ENCODE results near the gene ZBTB17.

DNA sequence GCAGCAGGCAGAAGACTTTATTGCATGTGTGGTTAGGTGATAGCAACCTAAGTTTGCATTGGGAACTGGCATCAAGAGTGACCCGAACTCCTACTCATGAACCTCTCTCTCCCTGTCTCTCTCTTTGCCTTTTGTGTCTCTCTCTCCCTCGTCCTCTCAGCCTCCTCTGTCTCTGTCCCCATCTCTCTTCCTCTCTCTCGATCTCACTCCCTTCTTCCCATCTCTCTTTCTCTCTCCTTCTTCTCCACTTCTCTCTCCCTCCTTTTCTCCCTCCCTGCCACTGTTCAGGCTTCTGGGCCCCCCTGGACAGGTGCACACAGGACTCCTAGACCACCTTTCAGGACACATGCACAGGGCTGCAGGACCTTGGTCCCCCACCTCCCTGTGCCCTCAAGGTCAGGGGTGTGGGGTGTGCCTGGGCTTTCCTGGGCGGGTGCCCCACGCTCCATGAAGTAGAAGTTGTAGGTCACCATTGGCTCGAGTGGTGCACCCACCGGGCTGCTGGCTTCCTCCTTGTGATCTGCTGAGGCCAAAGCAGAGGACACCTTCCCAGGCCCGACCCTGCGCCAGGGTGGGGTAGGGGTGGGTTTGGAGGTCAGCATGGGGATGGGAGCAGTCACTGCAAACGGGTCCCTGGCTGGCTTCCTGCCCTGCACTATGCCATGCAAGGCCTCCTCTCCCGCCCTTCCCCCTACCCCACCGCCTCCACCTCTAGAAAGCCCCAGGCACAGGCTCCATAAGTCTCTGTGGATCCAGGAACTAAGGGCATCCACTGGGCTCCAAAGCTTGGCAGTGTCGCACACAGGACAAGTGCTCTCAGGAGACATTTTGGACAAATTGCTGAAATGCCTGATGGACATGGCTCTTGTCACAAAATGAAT is 13.2 kb upstream of the ZBTB17 start:
- TF ChIP-seq, protein P1, sequence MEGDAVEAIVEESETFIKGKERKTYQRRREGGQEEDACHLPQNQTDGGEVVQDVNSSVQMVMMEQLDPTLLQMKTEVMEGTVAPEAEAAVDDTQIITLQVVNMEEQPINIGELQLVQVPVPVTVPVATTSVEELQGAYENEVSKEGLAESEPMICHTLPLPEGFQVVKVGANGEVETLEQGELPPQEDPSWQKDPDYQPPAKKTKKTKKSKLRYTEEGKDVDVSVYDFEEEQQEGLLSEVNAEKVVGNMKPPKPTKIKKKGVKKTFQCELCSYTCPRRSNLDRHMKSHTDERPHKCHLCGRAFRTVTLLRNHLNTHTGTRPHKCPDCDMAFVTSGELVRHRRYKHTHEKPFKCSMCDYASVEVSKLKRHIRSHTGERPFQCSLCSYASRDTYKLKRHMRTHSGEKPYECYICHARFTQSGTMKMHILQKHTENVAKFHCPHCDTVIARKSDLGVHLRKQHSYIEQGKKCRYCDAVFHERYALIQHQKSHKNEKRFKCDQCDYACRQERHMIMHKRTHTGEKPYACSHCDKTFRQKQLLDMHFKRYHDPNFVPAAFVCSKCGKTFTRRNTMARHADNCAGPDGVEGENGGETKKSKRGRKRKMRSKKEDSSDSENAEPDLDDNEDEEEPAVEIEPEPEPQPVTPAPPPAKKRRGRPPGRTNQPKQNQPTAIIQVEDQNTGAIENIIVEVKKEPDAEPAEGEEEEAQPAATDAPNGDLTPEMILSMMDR (IDR thresholded peaks at IDR 0.05) = no peak
- no peak for TF ChIP-seq POLR2AphosphoS5 (IDR thresholded peaks at IDR 0.05)

Measured in prostate gland (tissue), 2 donors.